Right forelimb (tissue), 1 donor: Measurements from ENCODE around the gene IQGAP2.
"Not testable (repeated sequence)": the region's sequence is repeated elsewhere in the genome, so short reads cannot be mapped to it uniquely, and the experiment has no call there.

Experiments
- DNase-seq: peaks from one replicate; pipeline ENCODE4 v3.0.0-alpha.2; 2018

The IQGAP2 gene

GRCh38 chr5:76545184-76545583 lies 142.1 kb downstream of the IQGAP2 start:
- no peak for DNase-seq

DNA sequence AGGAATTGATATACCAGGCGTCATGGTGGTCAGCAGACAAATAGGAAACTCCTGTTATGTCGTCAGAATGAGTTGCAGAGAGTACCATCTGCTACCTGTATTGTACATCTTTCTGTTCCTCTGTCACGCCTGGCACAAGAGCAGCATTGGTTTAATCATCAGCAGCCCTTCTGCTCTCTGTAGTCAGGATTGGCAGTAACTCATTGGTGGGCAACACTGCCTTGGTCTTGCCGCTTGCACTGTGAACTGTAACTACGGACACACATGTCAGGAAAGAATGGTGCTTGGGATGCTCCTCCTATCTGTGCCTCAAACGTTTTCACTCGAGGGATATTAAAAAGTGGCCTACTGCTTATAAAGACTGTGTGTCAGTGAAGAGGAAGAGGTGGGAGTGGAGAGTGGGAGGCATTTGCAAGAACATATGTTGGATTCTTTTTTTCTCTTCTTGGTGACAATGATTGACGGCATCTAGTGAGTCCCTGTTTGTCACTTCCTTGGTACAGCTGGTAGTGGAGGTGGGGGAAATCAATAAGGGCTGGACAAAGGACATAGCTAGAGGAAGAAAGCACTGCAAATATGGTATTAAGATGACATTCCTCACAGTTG lies 143.5 kb downstream of the IQGAP2 start:
- DNase-seq, result no peak

DNA sequence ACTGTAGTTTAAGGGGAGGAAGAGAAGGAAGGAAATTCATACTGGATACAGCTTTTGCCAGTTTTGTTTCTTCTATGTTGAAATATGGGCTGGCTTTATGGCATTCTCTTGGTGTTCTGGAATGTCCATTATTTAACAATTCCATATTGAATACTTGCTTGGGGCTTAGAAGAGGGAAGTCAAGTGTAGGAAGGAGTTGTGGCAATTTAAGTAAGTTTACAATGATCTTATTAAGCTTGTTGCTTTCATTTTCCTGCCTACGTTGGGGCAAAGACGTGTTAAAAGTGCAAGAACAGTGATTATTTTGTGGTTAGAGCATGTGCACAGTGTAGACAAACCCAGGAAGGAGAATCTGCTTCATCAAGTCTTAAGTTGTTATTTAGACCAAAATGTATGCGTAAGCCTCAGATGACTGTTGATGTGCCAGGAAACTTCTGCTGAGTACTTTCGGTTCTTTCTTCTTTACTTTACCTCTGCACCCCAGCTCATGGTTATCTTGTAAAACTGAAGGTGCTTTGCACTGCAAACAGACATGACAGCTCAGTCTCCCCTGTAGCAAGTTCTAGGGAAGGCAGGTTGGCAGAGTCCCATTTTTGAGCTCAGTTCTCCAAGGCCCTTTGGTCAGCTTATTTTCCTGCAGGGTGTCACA lies 144.3 kb downstream of the IQGAP2 start:
- DNase-seq, result no peak

DNA sequence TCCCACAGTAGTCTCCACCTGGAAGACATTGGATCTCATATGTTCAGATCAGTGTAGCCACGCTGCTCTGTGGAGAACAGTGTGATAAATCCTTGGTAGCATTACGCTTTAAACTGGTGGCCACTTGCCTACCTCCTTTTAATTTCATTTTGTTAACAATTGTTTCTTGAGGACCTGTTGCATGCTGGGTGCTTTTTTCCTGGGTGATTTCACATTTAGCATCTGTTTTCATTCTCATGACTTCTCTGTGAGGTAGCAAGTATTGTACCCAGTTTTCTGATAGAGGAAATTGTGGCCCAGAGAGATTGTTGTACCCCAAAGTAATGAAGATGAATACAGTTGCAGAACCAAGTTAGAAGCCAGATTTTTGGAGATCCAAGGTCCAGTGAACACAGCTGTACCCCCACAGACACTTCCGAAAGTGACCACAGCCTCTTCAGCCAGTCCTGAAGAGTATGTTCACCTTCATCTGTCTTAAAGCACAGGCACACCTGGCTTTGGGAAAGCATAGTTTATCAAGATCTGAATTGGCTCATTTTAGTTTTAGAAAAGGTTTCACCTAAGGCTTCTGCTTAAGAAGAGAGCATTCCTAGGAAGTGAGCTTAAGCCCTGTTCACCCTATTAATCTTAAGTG lies 144.9 kb downstream of the IQGAP2 start:
- no peak for DNase-seq

DNA sequence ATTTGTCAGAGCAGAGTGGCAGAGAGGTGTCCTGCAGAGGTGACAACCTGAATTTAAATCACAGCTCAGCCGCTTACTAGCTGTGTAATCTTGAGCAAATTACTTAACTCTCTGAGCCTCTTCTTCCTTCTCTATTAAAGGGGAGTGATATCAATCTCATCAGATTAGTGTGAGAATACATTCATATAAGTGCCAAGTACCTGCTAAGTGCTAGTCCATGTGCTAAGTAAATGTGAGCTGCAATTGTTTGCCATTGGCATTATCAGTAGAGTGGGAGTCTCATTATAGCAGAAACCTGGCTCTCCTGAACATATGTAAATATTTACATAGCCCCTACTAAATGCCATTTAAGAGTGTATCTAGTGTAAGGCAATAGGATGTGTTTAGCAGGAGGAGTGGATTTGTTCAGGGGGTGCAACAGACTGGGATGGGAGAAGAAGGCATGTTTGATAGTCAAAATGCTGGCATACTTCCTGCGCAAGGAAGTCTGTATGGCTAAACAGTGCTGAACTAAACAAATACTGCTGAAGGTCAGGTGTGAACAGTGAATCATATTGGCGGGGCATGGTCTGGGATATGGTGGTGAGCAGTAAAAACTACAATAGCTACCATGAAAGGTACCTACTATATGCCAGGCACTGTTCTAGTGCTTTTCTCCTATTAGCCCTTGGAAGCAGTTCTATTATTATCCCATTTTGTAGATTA lies 145.6 kb downstream of the IQGAP2 start:
- DNase-seq, result no peak

GRCh38 chr5:76550881-76551280 lies 147.8 kb downstream of the IQGAP2 start:
- DNase-seq, result not testable (repeated sequence)

DNA sequence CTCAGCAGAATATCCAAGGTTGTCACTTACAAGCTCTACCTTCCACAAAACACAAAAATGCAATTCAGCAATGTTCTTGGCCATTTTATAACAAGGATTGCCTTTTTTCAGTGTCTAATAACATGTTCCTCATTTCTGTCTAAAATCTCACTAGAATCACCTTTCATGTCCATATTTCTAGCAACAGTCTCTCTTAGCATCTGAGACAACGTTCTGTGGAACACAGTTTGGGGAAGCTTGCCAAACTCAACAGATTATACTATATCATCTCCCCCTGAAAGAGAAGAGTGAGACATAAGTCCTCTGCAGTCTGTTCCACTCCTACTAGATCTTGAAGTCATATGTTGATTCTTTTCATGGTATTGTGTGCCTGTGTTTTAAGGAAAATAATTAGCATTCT lies 149.5 kb downstream of the IQGAP2 start:
- DNase-seq, result no peak

DNA sequence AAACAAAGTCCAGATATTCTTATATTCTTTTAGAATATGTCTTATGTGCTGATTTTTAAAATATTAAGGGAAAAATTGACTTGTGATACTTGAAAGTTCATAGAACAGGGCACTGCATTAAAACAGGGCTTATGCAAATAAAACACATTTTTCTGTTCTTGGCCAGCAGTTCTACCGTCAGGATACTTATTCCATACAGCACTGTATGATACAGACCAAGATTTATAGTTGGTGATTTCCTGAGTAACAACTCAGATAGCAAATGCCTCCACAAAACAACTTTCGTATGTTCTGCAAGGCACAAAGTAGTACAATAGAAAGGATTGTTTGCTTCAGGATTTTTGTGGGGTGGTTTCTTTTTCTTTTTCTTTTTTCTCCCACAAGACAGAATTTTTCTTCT lies 150.2 kb downstream of the IQGAP2 start:
- no peak for DNase-seq

DNA sequence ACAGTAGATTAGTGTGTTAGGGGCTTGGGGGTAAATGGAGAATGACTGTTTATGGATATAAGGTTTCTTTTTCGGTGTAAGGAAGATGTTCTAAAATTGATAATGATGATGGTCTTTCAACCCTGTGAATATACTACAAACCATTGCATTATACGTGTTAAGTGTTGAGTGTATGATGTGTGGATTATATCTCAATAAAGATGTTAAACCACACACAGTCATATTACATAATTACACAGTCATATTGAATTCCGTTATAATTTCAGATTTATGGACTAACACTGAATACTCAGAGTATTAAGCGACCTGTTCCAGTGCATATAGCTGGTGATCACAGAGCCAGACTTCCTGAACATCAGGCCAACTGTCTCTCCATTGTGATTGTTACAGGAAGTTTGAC lies 152.0 kb downstream of the IQGAP2 start:
- DNase-seq, result no peak

- no peak for DNase-seq
Measured at GRCh38 chr5:76555717-76556116, 152.6 kb downstream of the IQGAP2 start.

DNA sequence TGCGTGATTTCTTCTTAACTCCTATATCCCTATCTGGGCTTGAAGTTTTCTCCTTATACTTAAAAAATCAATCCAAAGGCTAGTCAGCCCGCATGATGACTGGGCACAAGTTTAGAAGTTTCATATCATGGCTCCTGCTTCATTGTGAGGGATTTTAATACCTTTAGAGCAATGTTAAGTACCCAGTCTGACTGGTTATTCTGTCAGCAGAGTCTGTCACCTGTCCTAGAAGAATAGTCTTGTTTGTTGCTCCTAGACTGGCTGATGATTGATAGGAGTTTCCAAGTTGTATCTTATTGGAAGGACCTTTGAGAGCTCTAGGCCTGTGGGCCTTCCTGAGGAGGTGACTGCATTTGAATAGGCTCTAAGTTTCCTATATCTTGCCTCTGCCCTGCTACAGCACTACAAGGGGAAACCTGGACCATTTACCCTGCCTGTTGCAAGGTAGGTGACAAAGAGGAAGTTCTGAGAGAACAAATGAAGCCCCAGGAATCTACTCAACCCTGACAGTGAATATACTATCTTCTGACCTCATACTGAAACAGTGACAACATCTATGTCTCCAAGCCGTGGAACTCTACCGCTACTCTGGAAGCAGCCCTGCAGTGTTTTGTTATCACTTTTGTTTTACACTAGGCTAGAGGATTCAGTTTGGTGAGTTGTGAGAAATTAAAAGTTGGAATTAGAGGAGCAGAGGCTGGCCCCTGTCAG lies 153.6 kb downstream of the IQGAP2 start:
- DNase-seq, result no peak

DNA sequence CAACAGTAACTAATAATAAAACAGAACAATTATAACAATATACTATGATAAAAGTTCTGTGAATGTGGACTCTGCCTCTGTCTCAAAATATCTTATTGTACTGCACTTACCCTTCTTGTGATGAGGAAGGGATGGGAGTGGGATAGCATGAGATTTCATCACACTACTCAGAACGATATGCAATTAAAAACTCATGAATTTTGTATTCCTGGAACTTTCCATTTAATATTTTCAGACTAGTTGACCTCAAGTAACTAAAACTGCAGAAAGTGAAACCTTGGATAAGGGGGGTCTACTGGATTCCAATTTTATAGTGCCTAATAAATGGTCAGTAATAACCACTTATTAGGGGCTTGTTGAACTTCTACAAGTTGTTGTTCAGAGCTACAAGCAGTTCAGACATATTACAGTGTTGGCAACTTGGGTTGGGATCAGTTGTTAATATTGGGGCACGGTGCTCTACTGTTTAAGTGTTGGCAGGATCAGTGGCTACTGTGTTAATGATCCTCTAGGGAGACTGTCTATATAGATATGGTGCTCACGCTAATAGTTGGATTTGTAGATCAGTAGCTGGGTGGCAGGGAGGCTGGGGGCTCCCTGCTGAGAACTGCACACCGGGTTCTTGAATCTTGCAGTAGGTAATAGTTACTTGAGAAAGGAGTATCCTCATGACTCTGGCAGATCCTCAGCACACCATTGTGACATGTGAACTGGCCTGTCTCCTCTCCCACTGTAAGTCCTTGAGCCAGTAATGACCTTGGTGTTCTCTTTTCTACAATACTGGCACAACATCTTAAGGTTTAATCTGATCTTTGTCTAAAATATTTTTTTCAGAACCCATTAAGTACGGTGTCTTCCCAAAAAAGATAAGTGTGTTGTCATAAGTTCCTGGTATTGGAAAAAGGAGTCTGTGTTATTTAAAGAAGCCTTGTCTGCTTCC lies 158.1 kb downstream of the IQGAP2 start:
- DNase-seq, result no peak

- DNase-seq, result no peak
Measured at GRCh38 chr5:76561959-76562358, 158.9 kb downstream of the IQGAP2 start.

DNA sequence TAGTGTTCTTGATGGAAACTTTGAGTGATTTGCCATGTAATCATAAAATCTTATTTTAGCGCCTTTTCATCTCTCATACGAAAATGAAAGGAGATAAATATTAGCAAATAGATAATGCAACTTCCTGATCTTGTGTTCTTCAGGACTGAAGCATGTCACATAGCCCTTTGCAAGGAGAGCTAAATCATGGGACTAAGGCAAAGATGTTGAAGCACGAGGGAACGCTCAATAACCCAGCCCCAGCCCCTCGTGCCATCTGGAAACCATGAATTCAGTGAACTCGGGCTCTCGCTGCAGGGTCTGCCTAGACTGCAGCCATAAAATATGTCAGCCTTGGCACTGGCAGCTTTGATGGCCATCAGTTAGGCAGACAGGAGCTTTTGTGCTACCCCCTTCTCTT lies 161.9 kb downstream of the IQGAP2 start:
- no peak for DNase-seq

GRCh38 chr5:76570153-76570552 lies 167.1 kb downstream of the IQGAP2 start:
- no peak for DNase-seq

DNA sequence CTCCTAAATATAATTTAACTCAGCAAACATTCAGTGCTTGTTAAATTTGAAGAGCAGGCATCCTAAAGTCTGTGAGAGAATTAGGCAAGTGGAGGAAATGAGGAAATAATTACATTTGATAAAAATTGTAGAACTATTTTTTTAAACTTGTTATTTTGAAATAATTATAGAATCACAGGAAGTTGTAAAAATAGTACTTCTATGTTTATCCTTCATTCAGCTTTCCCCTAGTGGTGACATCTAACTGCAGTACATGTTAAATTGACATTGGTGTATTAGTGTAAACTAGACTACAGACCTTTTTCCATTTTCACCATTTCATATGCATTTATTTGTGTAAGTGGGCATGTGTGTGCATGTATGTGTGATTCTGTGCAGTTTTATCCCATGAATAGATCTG lies 168.5 kb downstream of the IQGAP2 start:
- no peak for DNase-seq

- no peak for DNase-seq
Measured at GRCh38 chr5:76576450-76576849, 173.4 kb downstream of the IQGAP2 start.

- DNase-seq, result no peak
Measured at GRCh38 chr5:76576996-76577395, 173.9 kb downstream of the IQGAP2 start.

DNA sequence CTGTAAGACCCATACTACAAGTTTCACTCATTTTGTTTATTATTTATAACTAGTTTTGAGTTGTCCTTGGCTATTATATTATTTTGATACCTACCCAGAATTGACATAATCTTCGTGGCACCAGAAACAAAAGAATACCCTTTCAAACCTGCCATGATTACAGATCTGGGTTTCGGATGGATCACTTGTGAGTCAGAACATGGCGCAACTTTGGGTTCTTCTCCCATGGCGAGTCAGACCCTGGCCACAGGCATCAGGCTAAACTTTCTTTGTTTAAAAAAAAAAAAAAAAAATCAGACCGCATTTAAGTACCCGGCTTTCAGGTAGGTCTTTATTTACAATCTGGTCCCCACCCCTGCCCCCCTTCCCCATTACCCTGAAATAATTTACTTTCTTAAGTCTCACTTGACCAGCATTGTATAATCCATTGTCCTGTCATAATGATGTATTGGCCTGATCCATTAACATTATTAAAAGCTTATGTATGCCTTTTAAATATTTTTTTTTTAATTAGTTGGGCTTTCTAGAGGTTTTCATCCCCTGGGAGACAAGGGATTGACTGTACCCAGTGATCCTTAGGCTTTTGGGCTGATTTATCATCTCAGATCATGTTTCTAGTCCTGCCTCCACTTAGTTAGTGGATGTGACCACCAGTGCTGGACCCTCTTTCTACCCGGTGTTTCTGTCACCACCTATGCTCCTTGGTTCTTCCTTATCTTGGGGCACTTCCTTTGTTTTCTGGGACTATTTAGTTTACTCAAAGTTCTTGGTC lies 176.3 kb downstream of the IQGAP2 start:
- DNase-seq, result no peak

DNA sequence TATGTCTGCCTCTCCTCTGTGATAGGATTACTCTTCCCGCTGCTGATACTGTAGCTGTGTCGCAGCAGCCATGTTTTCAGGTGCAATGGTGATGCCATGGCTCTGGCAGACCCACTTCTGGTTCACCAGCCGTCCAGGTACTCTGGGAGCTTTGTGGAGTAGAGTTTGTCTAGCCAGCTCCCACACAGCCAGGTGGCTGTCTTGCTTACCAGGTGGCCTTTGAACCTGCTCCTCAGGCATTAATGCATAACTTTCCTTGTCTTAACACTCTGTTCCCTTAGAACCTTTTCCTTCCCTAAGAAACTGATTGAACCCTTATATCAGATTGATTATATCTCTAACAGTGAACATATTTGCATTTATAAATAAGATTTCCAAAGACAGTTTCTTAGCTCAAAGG lies 177.9 kb downstream of the IQGAP2 start:
- no peak for DNase-seq
